HepG2 (cell line): ENCODE measurements around the gene TMEM100. TPM values are rescaled to one million over a fixed set of nuclear protein-coding genes. Genes with fewer than 3 reads are reported as not detected.

Experiments used
- CCDC6 ChIP-seq: sonication (generic); formaldehyde crosslinking; IDR thresholded peaks from 2 replicates; pipeline ENCODE4 v1.8.1; 2022; ENCODE audit warnings: mild to moderate bottlenecking, missing genetic modification reagents, moderate library complexity
- FLYWCH1 ChIP-seq: sonication (generic); formaldehyde crosslinking; IDR thresholded peaks from 2 replicates; pipeline ENCODE4 v1.8.1; 2023; ENCODE audit warnings: mild to moderate bottlenecking, missing genetic modification reagents
- GATAD2A ChIP-seq: IDR thresholded peaks from 2 replicates; pipeline ENCODE4 v1.6.1; 2016
- GMEB1 ChIP-seq: sonication (generic); formaldehyde crosslinking; IDR thresholded peaks from 2 replicates; pipeline ENCODE4 v1.5.1; 2020; ENCODE audit warnings: missing genetic modification reagents, mild to moderate bottlenecking, borderline replicate concordance
- MAF1 ChIP-seq: sonication (generic); formaldehyde crosslinking; IDR thresholded peaks from 2 replicates; pipeline ENCODE4 v1.5.0; 2020; ENCODE audit warnings: missing genetic modification reagents, borderline replicate concordance
- NFYC ChIP-seq: IDR thresholded peaks from 2 replicates; pipeline ENCODE4 v1.6.1; 2016; ENCODE audit warnings: missing genetic modification reagents, missing compliant biosample characterization
- POGK ChIP-seq: sonication (generic); formaldehyde crosslinking; conservative IDR thresholded peaks from 2 replicates; pipeline ENCODE4 v1.8.0; 2022; ENCODE audit warnings: mild to moderate bottlenecking, moderate library complexity, missing genetic modification reagents
- STAT5B ChIP-seq: sonication (generic); formaldehyde crosslinking; IDR thresholded peaks from 2 replicates; pipeline ENCODE4 v1.4.0; 2020; ENCODE audit warnings: missing genetic modification reagents
- TMF1 ChIP-seq: sonication (generic); formaldehyde crosslinking; IDR thresholded peaks from 2 replicates; pipeline ENCODE4 v1.8.1; 2022; ENCODE audit warnings: low read depth, missing genetic modification reagents
- YY1 ChIP-seq: IDR thresholded peaks from 2 replicates; pipeline ENCODE4 v1.6.1; 2011; ENCODE audit warnings: low read length, low read depth, moderate library complexity, mild to moderate bottlenecking; ENCODE audit not compliant: insufficient read depth, insufficient replicate concordance
- ZKSCAN5 ChIP-seq: sonication (generic); formaldehyde crosslinking; IDR thresholded peaks from 2 replicates; pipeline ENCODE4 v1.5.1; 2020; ENCODE audit warnings: mild to moderate bottlenecking, missing genetic modification reagents
- ZMYM4 ChIP-seq: sonication (generic); formaldehyde crosslinking; IDR thresholded peaks from 2 replicates; pipeline ENCODE4 v1.8.1; 2023; ENCODE audit warnings: mild to moderate bottlenecking, missing genetic modification reagents
- ZNF160 ChIP-seq: sonication (generic); formaldehyde crosslinking; IDR thresholded peaks from 2 replicates; pipeline ENCODE4 v1.8.0; 2022; ENCODE audit warnings: mild to moderate bottlenecking, inconsistent platforms, missing genetic modification reagents
- ZNF335 ChIP-seq: sonication (generic); formaldehyde crosslinking; IDR thresholded peaks from 2 replicates; pipeline ENCODE4 v1.4.0; 2020; ENCODE audit warnings: missing genetic modification reagents
- ZNF468 ChIP-seq: sonication (generic); formaldehyde crosslinking; IDR thresholded peaks from 2 replicates; pipeline ENCODE4 v1.8.0; 2022; ENCODE audit warnings: mild to moderate bottlenecking, moderate library complexity, missing genetic modification reagents
- ZNF775 ChIP-seq: sonication (generic); formaldehyde crosslinking; IDR thresholded peaks from 2 replicates; pipeline ENCODE4 v1.4.0; 2020; ENCODE audit warnings: missing genetic modification reagents, mild to moderate bottlenecking, moderate library complexity, borderline replicate concordance
- ZNF816 ChIP-seq: sonication (generic); formaldehyde crosslinking; IDR thresholded peaks from 2 replicates; pipeline ENCODE4 v1.8.0; 2022; ENCODE audit warnings: missing genetic modification reagents, mild to moderate bottlenecking, borderline replicate concordance
- ZNF850 ChIP-seq: sonication (generic); formaldehyde crosslinking; conservative IDR thresholded peaks from 2 replicates; pipeline ENCODE4 v1.9.0; 2021; ENCODE audit warnings: mild to moderate bottlenecking, missing genetic modification reagents
- ZSCAN25 ChIP-seq: sonication (generic); formaldehyde crosslinking; IDR thresholded peaks from 2 replicates; pipeline ENCODE4 v1.8.0; 2022; ENCODE audit warnings: mild to moderate bottlenecking, missing genetic modification reagents
- polyA plus RNA-seq, 8 experiments: library from polyadenylated mRNA; depleted of rRNA in 3 of 8; stranded (reverse) in 7 of 8; unstranded in 1 of 8; fragments of >200 nt; fragmentation: Illumina TruSeq in 4 of 8; extraction: Trizol in 4 of 8; gene quantifications; 2 replicates each; pipeline versions ENCODE4 v1.2.1 to v1.2.3, GENCODE V29; 2011 to 2016; ENCODE audit warnings: low read depth in 4 of 8, missing spikeins in 1 of 8, mixed read lengths in 1 of 8; ENCODE audit not compliant: insufficient read depth in 1 of 8
- total RNA-seq, 5 experiments: library from RNA; depleted of rRNA; stranded (reverse); fragments of >200 nt; fragmentation: Illumina TruSeq; extraction: Trizol; gene quantifications; 2 replicates each; pipeline ENCODE4 v1.2.3, GENCODE V29; 2016; ENCODE audit warnings: low read depth in 1 of 5
- TF ChIP-seq, protein P1 (sequence below): sonication (generic); formaldehyde crosslinking; IDR thresholded peaks from 2 replicates; pipeline ENCODE4 v1.4.0; 2020; ENCODE audit warnings: low read depth, mild to moderate bottlenecking, missing genetic modification reagents
- TF ChIP-seq, protein P2 (sequence below): sonication (generic); formaldehyde crosslinking; IDR thresholded peaks from 2 replicates; pipeline ENCODE4 v1.5.0; 2020; ENCODE audit warnings: missing genetic modification reagents
- TF ChIP-seq, protein P3 (sequence below): sonication (generic); formaldehyde crosslinking; IDR thresholded peaks from 2 replicates; pipeline ENCODE4 v1.4.0; 2020; ENCODE audit warnings: missing genetic modification reagents, mild to moderate bottlenecking, borderline replicate concordance

Gene TMEM100
- total and polyA plus RNA-seq, 2 of the 13 experiments (the other 11 are each of a cell fraction or from before 2014, with no cell fraction given): not detected

DNA sequence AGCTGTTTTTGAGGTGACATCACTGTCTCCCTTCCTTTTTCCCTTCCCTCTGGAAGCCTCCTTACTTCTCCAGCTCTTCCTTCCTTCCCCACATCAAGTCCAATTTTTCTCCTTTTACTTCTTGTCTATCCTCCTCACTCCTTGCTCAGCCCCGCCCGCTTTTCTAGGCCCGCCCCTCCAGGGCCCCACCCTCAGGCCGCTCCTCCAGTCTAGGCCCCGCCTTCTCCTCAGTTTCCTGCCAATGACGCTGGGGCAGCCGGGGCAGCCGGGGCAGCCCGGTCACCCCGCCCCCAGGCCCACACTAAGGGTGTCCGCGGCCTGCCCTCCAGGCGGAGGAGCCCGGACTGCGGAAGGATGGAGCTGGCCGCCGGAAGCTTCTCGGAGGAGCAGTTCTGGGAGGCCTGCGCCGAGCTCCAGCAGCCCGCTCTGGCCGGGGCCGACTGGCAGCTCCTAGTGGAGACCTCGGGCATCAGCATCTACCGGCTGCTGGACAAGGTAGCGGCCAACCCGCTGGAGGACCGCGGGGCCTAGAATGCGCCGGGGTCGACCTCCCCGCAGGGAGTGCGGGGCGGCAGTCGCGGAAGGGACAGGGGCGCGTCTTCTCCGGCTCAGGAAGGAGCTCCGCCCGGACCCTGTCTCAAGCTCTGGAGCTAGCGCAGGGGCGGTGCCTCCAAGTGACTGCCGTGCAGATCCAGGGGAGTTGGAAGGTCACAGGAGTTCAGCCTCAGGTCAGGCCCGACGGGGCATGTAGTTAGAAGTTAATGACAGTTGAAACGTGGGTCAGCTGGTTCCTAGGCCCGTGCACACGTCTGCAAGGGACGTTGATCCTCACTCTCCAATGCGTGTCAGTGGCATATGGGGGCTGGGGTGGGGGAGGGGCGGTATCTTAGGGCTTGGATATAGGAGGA is 28.3 kb upstream of the TMEM100 start, which contains the start of gene PCTP (continued):
- TF ChIP-seq ZNF160 (CRISPR knock-in tag) (peak; percentile 74; the same call in 1 of the 2 replicates), NFYC (0 out of 2 replicates have a peak, but pooled peaks have one; percentile 44), ZNF335 (CRISPR knock-in tag) (peak; percentile 94), ZNF816 (CRISPR knock-in tag) (peak; percentile 94), STAT5B (CRISPR knock-in tag) (no peak), FLYWCH1 (CRISPR knock-in tag) (no peak), ZNF775 (CRISPR knock-in tag) (no peak), ZNF850 (CRISPR knock-in tag) (0 out of 2 replicates have a peak, but pooled peaks have one; percentile 78), POGK (CRISPR knock-in tag) (peak; percentile 92), ZSCAN25 (CRISPR knock-in tag) (0 out of 2 replicates have a peak, but pooled peaks have one; percentile 48), GATAD2A (CRISPR knock-in tag) (peak; percentile 78), ZKSCAN5 (peak; percentile 2; the same call in 1 of the 2 replicates), GMEB1 (CRISPR knock-in tag) (peak; percentile 70; the same call in 1 of the 2 replicates), TMF1 (no peak), ZNF468 (CRISPR knock-in tag) (peak; percentile 74; the same call in 1 of the 2 replicates), ZMYM4 (CRISPR knock-in tag) (peak; percentile 97), CCDC6 (CRISPR knock-in tag) (peak; percentile 91), YY1 (peak; percentile 61), MAF1 (CRISPR knock-in tag) (peak; percentile 73; the same call in 1 of the 2 replicates)
- TF ChIP-seq, protein P1, sequence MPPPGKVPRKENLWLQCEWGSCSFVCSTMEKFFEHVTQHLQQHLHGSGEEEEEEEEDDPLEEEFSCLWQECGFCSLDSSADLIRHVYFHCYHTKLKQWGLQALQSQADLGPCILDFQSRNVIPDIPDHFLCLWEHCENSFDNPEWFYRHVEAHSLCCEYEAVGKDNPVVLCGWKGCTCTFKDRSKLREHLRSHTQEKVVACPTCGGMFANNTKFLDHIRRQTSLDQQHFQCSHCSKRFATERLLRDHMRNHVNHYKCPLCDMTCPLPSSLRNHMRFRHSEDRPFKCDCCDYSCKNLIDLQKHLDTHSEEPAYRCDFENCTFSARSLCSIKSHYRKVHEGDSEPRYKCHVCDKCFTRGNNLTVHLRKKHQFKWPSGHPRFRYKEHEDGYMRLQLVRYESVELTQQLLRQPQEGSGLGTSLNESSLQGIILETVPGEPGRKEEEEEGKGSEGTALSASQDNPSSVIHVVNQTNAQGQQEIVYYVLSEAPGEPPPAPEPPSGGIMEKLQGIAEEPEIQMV (CRISPR knock-in tag): no peak; the same call in 1 of the 2 replicates
- TF ChIP-seq, protein P2, sequence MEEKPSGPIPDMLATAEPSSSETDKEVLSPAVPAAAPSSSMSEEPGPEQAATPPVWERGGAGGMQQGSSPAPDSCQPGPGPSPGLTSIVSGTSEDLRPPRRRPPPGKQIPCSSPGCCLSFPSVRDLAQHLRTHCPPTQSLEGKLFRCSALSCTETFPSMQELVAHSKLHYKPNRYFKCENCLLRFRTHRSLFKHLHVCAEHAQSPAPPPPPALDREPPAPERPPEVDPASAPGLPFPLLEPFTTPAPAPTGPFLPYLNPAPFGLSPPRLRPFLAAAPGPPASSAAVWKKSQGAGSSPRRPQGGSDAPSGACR: peak; percentile 84
- TF ChIP-seq, protein P3, sequence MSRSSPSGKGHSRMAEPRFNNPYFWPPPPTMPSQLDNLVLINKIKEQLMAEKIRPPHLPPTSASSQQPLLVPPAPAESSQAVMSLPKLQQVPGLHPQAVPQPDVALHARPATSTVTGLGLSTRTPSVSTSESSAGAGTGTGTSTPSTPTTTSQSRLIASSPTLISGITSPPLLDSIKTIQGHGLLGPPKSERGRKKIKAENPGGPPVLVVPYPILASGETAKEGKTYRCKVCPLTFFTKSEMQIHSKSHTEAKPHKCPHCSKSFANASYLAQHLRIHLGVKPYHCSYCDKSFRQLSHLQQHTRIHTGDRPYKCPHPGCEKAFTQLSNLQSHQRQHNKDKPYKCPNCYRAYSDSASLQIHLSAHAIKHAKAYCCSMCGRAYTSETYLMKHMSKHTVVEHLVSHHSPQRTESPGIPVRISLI: no peak
